PC-3 (cell line): Measurements from ENCODE around the gene GFY.

Experiments used
- EZH2 ChIP-seq: fragments of 300-600 bp; sonication (generic); IDR thresholded peaks from one replicate; pipeline ENCODE4 v1.6.1; 2017; ENCODE audit warnings: antibody characterized with exemption, mild to moderate bottlenecking, low read length; ENCODE audit not compliant: unreplicated experiment
- TF ChIP-seq, protein P1 (sequence below): fragments of 300-600 bp; sonication (generic); conservative IDR thresholded peaks from 2 replicates; pipeline ENCODE4 v1.5.1; 2017; ENCODE audit warnings: antibody characterized with exemption, low read depth, mild to moderate bottlenecking, low read length

DNA sequence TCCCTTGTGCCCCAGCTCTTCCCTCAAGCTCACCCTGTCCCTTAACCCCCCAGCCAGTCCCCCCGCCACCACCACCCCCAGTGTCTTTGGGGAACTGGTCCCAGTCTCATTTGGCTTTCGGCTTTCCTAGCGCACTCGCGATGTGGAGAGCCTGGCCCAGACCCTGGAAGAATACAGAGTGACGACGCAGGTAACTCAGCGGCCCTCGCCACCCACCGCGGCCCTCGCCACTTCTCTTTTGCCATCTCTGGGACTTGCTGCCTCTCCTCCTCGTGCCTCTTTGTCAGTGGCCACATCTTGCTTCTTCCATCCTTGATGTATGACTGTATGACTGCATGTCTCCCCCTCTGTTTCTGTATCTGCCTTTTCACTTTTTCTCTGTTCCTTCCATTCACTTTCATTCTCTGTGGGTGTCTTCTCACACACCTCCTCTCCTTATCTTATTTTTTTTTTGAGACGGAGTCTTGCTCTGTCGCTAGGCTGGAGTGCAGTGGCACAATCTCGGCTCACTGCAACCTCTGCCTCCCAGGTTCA lies 17.6 kb upstream of the GFY start:
- TF ChIP-seq, protein P1, sequence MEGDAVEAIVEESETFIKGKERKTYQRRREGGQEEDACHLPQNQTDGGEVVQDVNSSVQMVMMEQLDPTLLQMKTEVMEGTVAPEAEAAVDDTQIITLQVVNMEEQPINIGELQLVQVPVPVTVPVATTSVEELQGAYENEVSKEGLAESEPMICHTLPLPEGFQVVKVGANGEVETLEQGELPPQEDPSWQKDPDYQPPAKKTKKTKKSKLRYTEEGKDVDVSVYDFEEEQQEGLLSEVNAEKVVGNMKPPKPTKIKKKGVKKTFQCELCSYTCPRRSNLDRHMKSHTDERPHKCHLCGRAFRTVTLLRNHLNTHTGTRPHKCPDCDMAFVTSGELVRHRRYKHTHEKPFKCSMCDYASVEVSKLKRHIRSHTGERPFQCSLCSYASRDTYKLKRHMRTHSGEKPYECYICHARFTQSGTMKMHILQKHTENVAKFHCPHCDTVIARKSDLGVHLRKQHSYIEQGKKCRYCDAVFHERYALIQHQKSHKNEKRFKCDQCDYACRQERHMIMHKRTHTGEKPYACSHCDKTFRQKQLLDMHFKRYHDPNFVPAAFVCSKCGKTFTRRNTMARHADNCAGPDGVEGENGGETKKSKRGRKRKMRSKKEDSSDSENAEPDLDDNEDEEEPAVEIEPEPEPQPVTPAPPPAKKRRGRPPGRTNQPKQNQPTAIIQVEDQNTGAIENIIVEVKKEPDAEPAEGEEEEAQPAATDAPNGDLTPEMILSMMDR, result no peak
- no peak for TF ChIP-seq EZH2
